Superior temporal gyrus (tissue), 1 donor: Measurements from ENCODE around the gene UBAC2.

Experiments used
- DNase-seq: peaks from one replicate; pipeline ENCODE4 v3.0.0-alpha.2; 2016; ENCODE audit errors: extremely low spot score

Gene UBAC2, protein sequence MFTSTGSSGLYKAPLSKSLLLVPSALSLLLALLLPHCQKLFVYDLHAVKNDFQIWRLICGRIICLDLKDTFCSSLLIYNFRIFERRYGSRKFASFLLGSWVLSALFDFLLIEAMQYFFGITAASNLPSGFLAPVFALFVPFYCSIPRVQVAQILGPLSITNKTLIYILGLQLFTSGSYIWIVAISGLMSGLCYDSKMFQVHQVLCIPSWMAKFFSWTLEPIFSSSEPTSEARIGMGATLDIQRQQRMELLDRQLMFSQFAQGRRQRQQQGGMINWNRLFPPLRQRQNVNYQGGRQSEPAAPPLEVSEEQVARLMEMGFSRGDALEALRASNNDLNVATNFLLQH

DNA sequence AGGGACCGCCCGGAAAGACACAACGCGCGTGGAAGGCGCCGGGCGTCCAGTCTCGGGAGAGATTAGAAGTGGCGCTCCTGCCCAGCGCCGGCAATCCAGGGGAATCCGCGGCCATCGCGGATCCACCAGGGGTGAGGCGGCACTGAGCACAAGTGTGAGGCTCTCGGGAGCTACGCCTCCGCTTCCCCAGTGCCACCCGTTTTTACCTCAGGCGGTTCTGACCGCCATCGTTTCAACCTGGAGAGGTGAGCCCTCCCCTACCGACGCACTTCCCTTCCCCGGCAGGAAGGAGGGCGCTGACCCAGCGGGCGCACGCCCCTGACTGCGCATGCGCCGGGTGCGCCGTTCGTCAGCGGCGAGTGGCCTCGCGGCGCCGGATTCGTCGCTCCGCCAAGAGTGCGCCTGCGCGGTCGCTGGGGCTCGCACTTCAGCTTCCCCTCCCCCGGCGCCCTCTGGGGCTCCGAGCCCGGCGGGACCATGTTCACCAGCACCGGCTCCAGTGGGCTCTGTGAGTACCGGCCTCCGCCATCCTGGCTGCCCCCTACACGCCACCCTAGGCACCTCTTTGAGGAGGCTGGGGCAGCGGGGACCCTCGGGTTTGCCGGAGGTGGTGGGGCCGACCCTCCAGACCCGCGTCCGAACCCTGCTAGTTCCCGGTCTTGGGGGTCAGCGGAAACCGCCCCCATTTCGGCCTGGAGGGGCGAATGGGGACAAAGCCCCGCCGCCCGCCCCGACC, at the start of gene UBAC2:
TSS of gene UBAC2 (plus strand) at position 423 of the 736 bp plus-strand sequence. CDS start at position 478, 55 bp downstream.
- DNase-seq: peak; percentile 95

DNA sequence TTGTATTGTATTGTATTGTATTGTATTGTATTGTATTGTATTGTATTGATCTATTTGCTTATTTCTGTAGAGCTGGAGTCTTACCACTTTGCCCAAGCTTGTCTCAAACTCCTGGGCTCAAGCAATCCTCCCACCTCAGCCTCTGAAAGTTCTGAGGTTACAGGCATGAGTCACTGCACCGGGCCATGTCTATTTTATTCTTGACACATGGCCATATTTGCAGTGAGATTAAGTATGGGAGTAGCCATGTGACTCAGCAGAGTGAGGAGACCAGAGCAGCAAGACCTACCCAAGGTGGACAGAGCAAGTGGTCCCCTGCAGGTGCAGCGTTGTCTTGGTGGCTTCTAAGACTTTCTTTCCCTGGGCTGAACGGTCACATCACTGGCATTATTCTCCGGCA, 49.1 kb upstream of the UBAC2 start:
- no peak for DNase-seq

DNA sequence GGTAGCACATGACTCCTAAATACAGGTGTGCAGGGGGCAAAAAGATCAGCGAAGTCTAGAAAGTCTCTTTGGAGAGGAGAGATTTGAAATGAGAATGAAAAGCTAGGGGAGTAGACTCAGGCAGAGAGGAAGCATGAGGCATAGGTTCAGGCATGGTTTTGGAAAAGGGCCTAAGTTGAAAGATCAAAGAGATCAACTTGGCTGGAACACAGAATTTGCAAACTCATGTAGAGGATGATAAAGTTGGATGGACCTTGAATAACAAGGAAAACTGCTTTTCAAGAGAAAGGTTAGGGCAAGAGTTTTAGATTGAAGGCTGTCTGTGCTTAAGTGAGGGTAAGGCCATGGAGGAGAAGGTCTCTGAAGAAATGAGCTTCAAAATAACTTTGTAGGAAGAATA, 47.4 kb upstream of the UBAC2 start:
- DNase-seq: no peak

DNA sequence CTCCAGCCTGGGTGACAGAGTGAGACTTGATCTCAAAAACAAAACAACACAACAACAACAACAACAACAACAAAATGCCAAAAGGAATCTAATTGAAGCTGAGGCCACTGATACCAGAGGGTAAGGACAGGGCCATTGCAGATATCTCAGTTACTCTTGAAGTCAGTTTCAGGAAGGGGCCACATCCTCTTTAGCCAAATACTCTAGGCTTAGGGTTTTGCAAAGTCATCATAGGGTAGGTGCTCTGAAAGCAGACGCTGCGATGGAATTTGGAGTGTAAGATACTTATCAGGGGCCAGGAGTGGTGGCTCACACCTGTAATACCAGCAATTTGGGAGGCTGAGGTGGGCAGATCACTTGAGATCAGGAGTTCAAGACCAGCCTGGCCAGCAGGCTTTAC, 46.6 kb upstream of the UBAC2 start:
- no peak for DNase-seq

DNA sequence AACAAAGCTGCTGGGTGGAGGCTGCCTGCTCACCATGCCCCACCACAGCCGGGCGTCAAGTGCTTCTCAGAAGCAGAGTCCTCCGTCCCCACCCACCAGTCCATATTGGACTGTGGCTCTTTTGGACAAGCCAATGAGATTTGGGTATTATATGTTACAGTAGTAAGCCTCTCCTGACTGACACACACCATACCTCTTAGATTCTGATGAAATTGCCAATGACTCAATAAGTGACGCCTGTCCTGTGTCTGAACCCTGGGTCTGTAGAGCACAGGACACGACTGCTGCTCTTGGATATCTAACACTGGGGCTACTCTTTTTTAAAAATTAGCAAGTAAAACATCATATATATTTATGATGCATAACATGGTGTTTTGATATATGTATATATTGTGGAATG, 44.8 kb upstream of the UBAC2 start:
- no peak for DNase-seq

DNA sequence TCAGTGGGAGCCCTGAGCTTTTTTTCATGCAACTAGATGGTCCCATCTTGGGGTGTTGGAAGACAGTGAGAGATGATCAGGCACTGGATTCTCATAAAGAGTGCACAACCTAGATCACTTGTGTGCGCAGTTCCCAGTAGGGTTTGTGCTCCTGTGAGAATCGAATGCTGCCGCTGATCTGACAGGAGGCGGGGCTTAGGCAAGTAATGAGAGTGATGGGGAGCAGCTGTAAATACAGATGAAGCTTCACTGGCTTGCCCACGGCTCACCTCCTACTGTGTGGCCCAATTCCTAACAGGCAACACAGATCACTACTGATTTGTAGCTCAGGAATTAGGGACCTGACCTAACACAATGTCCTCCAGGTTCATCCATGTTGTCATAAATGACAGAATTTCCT, 43.6 kb upstream of the UBAC2 start:
- no peak for DNase-seq

DNA sequence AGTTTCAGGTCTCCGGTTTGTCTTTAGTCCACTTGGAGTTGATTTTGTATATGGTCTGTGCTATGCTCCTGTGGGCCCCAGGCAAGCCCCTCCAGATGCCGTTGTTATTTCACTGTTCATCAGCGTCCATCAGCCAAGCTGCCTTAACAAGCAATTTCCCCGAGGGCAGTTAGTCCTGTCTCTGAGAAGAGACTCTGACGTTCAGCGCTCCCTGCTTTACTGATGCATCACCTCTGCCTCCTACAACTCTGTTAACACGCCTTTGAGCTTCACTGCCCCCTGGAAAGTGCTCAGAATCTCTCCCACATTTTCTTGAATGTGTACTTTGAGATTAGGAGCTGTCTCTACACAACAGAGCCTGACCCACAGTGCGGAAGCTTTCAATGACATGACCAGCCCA, 41.8 kb upstream of the UBAC2 start:
- no peak for DNase-seq

DNA sequence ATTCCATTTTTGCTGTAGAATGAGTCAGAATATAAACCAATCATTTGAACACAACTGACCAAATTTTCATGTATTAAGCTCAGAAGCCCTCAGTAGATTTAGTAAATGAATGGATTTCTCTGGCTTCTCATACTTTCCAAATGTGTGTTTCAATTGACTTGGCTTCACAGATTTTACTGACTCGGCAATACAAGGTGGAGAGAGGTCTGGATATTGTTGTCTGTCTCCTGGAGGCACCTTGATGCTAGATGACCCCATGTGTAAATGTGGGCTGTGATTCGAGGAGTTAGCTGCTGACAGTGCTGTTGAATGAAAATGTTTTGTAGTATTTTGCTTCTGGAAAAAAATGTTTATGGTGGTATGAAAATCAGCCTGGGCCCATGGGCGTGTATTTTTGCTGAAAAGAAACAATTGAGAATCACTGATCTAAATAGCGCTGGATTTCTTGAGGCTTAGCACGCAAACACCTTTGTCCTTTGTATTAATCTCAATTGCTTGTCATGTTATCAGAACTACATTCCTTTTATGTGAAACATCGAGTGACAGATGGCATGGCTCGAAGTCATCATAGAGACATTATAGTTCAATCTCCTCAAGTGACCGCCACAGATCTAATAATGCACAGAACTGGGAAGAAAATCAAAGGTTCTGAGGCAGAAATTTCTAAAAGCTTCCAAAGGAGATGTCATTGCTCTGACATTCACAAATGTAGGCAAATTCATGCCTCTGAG, 41.2 kb upstream of the UBAC2 start:
- DNase-seq: no peak

DNA sequence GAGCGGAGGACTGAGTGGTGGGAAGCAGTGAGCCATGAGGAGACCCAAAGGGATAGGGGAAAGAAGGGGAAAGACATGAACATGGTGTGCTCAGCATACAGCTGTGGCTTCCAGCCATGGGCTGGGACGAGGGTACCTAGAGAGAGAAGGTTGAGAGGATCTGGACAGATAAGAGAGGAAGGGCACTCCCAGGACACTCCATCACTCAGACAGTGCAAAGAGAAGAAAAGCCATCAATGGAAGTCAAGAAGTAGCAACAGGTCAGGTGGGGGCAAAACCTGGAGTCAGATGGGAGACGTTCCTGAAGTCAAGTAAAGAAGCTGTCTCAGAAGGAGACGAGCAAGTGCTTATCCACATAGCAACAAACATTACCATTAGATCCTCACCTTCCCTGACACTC, 40.2 kb upstream of the UBAC2 start:
- no peak for DNase-seq

DNA sequence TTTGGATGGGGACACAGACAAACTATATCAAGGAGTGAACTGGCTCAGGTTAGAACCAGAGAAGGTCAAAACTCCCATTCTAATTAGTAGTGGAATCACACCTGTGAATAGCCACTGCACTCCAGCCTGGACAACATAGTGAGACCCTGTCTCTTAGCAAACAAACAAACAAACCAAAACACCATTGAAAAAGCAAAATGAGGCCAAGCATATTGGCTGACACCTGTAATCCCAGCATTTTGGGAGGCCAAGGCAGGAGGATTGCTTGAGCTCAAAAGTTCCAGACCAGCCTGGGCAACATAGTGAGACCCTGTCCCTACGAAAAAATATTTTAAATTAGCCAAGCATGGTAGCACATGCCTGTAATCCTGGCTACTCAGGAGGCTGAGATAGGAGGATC, 39.1 kb upstream of the UBAC2 start:
- DNase-seq: no peak

DNA sequence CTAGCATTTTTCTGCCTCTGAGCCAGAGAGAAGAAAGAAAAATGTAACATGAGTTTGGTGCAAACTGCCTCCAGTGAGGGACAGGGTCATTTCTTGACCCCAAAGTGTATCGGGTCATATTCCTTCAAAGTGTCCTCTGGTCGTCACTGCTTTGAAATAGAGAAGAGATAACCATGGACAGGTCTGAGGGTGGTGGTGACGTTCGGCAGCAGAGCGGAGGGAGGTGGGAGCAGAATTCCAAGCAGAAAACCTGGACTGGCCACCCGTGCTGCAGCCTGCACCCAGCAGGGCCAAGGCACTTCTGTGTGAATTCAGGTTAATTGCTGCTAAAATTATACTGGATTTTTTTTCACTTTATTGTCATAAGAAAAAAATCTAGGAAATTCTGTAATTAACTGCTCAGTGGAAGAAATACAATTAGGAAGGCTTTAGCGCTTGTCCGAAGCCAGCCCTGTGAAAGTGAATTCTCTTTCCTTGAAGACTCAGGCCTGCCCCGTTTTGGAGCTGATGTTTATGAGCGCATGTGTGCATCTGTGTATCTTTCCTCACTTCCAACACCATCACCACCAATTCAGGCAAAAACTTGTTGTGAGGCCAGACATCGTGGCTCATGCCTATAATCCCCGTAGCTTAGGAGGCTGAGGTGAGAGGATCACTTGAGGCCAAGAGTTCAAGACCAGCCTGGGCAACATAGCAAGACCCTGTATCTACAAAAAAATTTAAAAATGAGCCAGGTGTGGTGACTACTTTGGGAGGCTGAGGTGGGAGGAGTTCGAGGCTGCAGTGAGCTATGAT, 37.9 kb upstream of the UBAC2 start:
- DNase-seq: no peak

DNA sequence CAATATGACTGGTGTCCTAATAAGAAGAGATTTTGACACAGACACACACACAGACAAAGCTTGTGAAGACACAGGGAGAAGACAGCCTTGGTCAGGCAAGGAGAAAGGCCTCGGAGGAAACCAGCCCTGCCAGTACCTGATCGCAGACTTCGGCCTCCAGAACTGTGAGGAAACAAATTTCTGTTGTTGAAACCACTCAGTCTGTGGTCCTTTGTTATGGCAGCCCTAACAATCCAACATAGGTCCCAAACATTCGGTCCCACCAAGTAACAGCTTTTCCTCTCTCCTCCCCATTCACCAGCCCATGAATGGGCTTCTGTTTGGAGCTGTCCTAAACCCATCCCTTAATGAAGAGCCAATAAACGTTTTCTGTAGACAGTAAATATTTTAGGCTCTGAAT, 36.4 kb upstream of the UBAC2 start:
- DNase-seq: no peak

DNA sequence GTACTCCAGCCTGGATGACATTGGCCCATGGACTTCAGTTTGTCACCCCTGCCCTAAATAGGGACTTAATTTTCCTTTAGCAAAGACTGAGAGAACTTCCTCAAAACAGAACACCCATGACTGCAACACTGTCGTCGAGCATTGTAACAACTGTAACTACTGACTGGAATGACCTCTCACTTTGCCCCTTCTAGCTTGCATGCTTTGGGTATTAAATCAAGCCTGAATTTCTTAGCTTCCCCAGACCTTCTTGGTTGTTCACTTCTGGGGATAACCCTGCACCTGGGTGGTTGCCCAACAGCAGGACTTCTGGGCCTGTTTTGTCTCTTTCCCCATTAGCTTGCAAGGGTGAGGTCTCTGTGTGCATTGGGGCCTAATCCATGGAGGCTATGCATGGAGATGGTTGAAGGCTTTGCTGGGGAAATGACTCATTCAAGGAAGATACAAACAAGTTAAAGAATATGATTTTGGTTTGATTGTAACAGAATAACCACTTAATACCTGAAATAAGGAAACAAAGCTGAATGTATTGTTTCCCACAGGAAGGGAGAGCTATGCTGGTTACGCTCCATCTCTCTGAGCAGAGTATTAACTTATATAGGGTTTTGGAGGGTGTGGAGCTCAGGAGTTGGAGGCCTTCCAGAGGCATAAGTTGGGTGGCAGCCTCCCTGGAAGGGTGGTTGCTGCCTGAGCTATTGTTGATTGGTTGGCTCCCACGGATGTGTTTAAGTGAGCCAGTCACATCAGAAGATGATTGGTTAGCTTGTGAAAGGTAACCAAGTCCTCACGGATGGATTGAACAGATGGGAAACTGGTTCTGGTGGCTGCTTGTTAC, 34.7 kb upstream of the UBAC2 start:
- DNase-seq: no peak

DNA sequence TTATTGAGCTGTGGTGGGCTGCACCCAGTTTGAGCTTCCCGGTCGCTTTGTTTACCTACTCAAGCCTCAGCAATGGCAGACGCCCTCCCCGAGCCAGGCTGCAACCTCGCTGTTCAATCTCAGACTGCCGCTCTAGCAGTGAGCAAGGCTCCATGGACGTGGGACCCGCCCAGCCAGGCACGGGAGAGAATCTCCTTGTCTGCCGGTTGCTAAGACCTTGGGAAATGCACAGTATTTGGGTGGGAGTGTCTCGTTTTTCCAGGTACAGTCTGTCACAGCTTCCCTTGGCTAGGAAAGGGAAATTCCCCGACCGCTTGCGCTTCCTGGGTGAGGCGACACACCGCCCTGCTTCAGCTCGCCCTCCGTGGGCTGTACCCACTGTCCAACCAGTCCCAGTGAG, 27.7 kb upstream of the UBAC2 start:
- DNase-seq: no peak

DNA sequence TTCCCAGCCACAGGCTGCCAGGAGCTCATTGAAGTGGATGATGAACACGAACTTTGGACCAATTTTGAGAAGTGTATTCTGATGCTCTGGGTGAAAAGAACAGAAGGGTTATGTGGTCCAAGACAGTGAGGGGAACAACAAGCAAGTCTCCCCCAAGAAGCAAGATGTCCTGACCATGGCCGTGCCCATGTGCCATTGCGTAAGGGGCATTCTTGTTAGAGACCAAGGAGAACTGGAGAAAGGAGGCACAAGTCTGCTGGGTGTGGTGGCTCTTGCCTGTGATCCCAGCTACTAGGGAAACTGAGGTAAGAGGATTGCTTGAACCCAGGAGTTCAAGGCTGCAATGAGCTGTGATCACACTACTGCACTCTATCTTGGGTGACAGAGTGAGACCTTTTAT, 27.0 kb upstream of the UBAC2 start:
- no peak for DNase-seq

DNA sequence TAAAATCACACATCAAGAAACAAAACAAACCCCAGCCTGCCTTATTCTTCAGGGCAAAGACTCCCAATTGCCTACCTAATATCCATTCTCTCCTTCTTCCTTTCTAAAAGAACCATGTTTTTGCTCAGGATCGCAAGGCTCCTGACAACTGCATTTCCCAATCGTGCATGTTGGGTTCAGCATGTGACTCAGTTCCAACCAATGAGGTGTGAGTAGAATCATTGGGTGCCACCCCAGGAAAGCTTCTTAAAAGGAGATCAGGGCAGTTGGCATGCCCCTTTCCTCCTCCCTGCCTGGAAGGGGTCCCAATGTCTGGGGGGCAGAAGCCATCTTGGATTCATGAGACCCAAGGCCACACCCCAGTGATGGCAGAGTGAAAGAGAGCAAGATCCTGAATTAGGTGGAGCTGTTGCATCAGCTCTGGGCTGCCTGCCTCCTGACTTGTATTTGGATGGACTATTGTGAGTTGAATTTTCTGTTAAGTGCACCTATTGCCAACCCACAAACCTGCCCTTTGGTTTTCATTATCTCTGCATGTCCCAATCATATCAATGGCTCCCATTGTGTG, 26.0 kb upstream of the UBAC2 start:
- no peak for DNase-seq

DNA sequence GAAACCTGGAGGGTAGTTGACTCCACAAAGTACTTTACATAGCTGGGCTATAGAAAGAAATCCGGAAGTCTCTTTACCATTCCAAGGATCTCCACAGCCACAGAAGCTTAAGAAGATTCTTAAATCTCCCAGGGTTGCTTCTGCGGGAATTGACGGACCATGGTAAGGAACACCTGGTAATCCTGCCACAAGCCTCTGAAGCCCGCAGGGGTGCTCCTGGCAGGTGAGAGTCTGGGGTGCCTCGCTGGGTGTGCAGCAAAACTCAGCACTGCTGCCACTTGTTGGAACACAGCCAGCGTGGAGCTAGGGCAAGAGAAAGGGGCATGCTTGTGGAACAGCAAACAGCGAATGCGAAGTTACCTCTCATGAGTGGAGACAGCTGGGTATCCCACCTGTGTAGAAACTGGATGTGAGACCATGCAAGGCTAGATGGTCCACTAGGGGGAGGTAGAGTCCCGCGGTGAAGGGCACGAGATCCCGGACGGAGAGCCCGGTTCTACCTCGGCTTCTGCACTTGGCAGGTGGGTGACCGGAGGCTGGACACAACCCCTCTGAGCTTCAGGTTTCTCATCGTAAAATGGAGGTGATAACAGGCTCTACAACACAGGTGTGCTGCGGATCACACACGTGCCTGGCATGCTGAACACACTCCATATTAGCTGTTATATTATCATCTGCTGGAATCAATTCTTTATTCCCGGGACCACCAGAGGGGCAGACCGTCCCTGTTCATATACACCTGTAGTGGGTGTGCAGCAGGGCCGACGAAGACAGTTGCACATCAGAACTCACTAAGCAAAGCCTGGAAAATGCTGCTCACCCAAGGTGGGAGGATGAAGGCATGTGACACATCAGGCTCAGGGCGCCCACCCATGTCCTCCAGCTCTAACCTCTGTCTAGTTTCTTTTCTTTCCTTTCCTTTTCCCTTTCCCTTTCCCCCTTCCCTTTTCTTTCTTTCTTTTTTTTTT, 24.1 kb upstream of the UBAC2 start:
- peak; percentile 84 for DNase-seq

DNA sequence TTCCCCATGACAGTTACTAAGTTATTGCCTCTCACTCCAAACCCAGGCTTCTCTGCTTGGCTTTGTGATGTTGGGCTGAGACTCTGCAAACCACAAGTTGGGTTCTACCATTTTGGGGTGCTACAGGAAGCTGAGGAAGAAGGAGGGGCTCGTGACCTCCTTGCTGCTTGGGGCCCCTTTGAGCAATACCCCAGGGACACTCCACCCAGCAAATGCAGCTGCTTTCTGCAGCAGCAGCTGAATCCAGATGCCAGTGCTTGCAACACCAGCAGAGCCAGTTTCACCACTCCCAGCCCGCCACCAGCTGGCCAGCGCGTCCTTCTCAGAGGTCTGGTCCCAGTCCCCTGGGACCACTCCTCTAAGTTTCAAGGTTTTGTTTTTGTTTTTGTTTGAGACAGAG, 22.0 kb upstream of the UBAC2 start:
- no peak for DNase-seq

DNA sequence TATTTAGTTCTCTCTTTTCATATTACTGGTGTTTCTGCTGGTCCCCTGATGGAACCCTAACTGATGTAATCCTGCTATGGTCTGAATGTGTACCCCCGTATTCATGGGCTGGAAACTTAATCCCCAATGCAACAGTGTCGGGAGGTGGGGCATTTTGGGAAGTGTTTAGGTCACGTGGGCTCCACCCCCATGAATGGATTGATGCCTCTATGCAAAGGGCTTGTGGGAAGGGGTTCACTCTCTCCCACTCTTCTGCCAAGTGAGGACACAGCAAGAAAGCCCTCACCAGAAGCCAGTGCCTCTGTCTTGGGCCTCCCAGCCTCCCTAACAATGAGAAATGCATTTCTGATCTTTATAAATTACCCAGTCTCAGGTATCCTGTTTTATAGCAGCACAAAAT, 21.2 kb upstream of the UBAC2 start:
- DNase-seq: no peak

DNA sequence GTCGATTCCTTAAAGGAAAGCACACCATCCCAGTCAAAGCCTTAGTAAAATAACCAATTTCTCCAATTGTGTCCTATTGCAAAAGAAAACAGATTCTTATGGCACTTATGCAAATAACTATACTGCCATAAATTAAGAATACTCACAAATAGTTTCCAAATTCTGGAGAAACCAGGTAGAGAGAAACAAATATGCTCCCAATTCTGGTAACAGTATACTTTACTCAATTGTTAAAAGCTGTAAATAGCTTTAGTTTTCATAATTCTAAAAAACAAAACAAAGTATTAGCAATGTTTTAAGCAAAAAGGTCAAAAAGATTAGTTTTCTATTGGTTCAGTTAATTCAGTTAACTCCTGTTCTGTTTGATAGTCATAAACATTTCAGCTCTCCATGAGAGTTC, 18.2 kb upstream of the UBAC2 start:
- no peak for DNase-seq
